HCT116 (cell line): ENCODE data around the gene SOCS1.

Experiments used
- CTCF ChIP-seq, 3 experiments: fragments of 200-600 bp in 1 of 3; sonication (generic) in 1 of 3; IDR thresholded peaks in 2 of 3; conservative IDR thresholded peaks in 1 of 3; 2 replicates each; pipeline ENCODE4 v1.5.1; 2012 to 2017; ENCODE audit warnings: low read depth in 2 of 3, low read length in 2 of 3, antibody characterized with exemption in 1 of 3, borderline replicate concordance in 1 of 3, control low read depth in 1 of 3, mild to moderate bottlenecking in 1 of 3, mixed read lengths in 1 of 3, mixed run types in 1 of 3, moderate library complexity in 1 of 3; ENCODE audit not compliant: insufficient read depth in 1 of 3
- EZH2phosphoT487 ChIP-seq: fragments of 200-600 bp; IDR thresholded peaks from 2 replicates; pipeline ENCODE4 v1.6.1; 2018; ENCODE audit warnings: antibody characterized with exemption, borderline replicate concordance
- REST ChIP-seq: IDR thresholded peaks from 2 replicates; pipeline ENCODE4 v1.6.1; 2012; ENCODE audit warnings: low read depth
- SIN3A ChIP-seq: IDR thresholded peaks from 2 replicates; pipeline ENCODE4 v1.6.1; 2012; ENCODE audit warnings: low read depth

- TF ChIP-seq SIN3A (no peak), REST (no peak), EZH2phosphoT487 (no peak), CTCF (IDR thresholded peaks at IDR 0.05 in 2 of 3, conservative IDR thresholded peaks at IDR 0.05 in 1 of 3; ENCODE audit: borderline replicate concordance in 1 of 3, insufficient read depth in 1 of 3, low read depth in 2 of 3, low read length in 2 of 3) (no peak)
Observed at GRCh38 chr16:11240636-11241473, 15.1 kb downstream of the SOCS1 start.
